Measurements from ENCODE around the gene ACSL4. TPM values are rescaled to one million over a fixed set of nuclear protein-coding genes. Genes with fewer than 3 reads are reported as not detected.

ACSL4 gene
- total RNA-seq, 6 experiments from 2014 or later: 1.8 to 76.7 (median 5.3) TPM

DNA sequence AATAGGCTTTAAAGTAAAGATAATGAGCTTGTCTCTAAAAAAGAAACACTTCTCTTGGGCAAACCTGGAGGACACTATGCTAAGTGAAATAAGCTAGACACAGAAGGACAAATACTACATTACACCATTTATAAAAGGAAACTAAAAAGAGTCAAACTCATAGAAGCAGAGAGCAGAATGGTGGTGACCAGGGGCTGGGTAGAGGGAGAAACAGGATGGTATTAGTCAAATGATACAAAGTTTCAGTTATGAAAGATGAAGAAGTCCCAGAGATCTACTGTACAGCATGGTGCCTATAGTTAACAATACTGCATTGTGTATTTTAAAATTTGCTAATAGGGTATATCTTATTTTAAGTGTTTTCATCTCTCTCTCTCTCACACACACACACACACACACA is 28.5 kb downstream of the ACSL4 start:
- Histone ChIP-seq H3K36me3 (no peaks in the 10 kb centered on the region), H3K27me3 (peaks cover 0 to 11% of the 10 kb centered on the region in 2 donors), H3K4me3 (no peak overlapping the region), H3K27ac (no peak overlapping the region), H3K4me1 (no peaks in the 10 kb centered on the region), H3K9me3 (peaks cover 0 to 3% (median 0%) of the 10 kb centered on the region in 4 donors)
- DNase-seq: no peak
- intact Hi-C loops (cut with DNase I): no loop called here
- ATAC-seq: no peak
- no peak for TF ChIP-seq POLR2A (IDR thresholded peaks at IDR 0.05)
- TF ChIP-seq, protein P1, sequence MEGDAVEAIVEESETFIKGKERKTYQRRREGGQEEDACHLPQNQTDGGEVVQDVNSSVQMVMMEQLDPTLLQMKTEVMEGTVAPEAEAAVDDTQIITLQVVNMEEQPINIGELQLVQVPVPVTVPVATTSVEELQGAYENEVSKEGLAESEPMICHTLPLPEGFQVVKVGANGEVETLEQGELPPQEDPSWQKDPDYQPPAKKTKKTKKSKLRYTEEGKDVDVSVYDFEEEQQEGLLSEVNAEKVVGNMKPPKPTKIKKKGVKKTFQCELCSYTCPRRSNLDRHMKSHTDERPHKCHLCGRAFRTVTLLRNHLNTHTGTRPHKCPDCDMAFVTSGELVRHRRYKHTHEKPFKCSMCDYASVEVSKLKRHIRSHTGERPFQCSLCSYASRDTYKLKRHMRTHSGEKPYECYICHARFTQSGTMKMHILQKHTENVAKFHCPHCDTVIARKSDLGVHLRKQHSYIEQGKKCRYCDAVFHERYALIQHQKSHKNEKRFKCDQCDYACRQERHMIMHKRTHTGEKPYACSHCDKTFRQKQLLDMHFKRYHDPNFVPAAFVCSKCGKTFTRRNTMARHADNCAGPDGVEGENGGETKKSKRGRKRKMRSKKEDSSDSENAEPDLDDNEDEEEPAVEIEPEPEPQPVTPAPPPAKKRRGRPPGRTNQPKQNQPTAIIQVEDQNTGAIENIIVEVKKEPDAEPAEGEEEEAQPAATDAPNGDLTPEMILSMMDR (IDR thresholded peaks at IDR 0.05): no peak

DNA sequence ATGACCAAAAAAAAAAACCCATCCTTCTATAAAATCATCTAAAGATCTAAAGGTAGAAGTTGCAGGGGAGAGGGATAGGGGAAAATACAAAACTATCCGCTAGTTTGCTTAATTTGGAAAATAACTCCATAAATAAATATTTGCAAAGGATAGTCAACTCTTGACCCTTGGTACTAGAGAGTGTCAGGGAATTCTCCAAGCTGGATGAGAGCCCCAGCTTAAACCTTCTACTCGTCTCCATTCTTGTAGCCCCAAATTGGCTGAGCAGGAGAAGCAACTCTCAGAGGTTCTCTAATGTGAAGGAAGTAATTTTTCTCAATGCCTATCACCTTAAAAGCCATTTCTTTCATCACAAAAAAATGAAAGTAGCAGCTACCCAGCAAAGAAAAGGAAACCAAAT is 35.2 kb downstream of the ACSL4 start:
- intact Hi-C loops (cut with DNase I): no loop called here
- Histone ChIP-seq H3K9me3 (no peaks in the 10 kb centered on the region), H3K4me3 (peak overlapping the region in 1 of 3 donors; percentile 8), H3K4me1 (peaks cover 0 to 11% (median 0%) of the 10 kb centered on the region in 4 donors), H3K27ac (peak overlapping the region in 1 of 3 donors; percentile 3), H3K36me3 (no peaks in the 10 kb centered on the region), H3K27me3 (peaks cover 0 to 27% of the 10 kb centered on the region in 2 donors)
- TF ChIP-seq POLR2A (IDR thresholded peaks at IDR 0.05): no peak
- TF ChIP-seq, protein P1 (IDR thresholded peaks at IDR 0.05): no peak
- WGBS (ENCODE audit: insufficient coverage, low coverage, low lambda C conversion rate, missing lambda C conversion rate): 9% methylated on average over 2 of the region's 2 CpGs
- ATAC-seq: peak in 2 of 4 donors; percentile 45 to 77
- DNase-seq: no peak

DNA sequence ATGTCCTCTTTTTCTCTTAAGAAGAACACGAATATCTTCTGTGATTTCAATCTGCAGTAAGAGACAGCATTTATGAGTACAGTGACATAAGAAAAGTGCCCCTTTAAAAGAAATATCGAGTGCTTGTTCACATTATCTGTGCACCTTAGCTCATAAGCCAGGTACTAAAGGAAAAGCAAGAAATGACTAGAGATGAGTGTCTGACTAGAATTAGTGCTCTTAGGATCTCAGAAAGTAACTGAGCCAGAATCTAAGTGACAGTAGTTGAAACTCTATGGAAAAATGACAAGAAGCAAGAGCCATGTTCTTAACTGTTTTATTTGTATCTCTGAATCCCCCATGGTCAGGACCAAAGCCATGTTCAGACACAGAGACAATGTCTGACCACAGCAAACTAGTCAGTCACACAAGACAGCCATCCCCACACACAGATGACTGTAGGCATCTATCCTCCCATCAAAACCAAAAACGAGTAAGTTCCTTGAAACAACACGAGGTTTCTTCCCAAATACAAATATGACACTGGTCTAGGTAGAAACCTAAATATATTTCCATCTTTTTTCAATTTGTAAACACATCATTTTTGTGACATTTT is 36.8 kb downstream of the ACSL4 start:
- intact Hi-C loops (cut with DNase I): no loop called here
- Histone ChIP-seq H3K4me3 (no peak overlapping the region), H3K36me3 (no peaks in the 10 kb centered on the region), H3K27me3 (peaks cover 0 to 27% of the 10 kb centered on the region in 2 donors), H3K27ac (no peak overlapping the region), H3K4me1 (peaks cover 0 to 15% (median 0%) of the 10 kb centered on the region in 4 donors), H3K9me3 (no peaks in the 10 kb centered on the region)
- DNase-seq: no peak
- WGBS (ENCODE audit: insufficient coverage, low coverage, low lambda C conversion rate, missing lambda C conversion rate): 49% methylated on average over 4 of the region's 4 CpGs
- ATAC-seq: no peak
- TF ChIP-seq, protein P1 (IDR thresholded peaks at IDR 0.05): no peak
- no peak for TF ChIP-seq POLR2A (IDR thresholded peaks at IDR 0.05)

DNA sequence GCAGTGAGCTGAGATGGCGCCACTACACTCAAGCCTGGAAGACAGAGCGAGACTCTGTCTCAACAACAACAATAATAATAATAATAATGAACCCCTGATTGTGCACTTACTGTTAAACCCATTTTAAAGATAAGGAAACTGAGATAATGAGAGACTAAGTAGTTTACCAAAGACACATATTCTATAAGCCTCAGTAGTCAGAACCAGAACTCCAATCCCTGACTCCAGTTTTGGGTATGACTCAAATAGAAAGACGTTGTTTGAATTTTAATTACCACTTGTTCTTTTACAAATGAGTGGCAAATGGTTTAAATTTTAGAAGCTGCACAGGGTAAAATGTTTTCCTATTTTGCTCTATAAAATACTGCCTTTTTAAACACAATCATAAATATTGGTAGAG is 37.4 kb downstream of the ACSL4 start:
- intact Hi-C loops (cut with DNase I): no loop called here
- DNase-seq: no peak
- no peaks in the 10 kb centered on the region for H3K36me3 ChIP-seq
- peaks cover 0 to 17% (median 0%) of the 10 kb centered on the region in 4 donors for H3K4me1 ChIP-seq
- TF ChIP-seq, protein P1 (IDR thresholded peaks at IDR 0.05): no peak
- TF ChIP-seq POLR2A (IDR thresholded peaks at IDR 0.05): no peak
- 53% methylated on average over 3 of the region's 3 CpGs for WGBS (ENCODE audit: insufficient coverage, low coverage, low lambda C conversion rate, missing lambda C conversion rate)
- ATAC-seq: no peak
- no peaks in the 10 kb centered on the region for H3K9me3 ChIP-seq
- no peak overlapping the region for H3K4me3 ChIP-seq
- peaks cover 0 to 27% of the 10 kb centered on the region in 2 donors for H3K27me3 ChIP-seq
- H3K27ac ChIP-seq: no peak overlapping the region

Data from right lobe of liver (tissue), 6 donors.